Mesodermal cell (in vitro differentiated cells): Measurements from ENCODE around the gene PKN2.
A peak's percentile ranks its signal among the peaks of the same experiment; 100 is the strongest.

Source experiments
- H3K27ac ChIP-seq: 2 replicates; pipeline ENCODE4 v1.7.0; 2013; ENCODE audit warnings: mild to moderate bottlenecking, low read depth, low read length, moderate library complexity; ENCODE audit not compliant: severe bottlenecking
- H3K36me3 ChIP-seq: 2 replicates; pipeline ENCODE4 v1.7.1; 2013; ENCODE audit warnings: mild to moderate bottlenecking, low read length, moderate library complexity; ENCODE audit not compliant: control insufficient read depth, insufficient read depth
- H3K4me1 ChIP-seq: one replicate; pipeline ENCODE4 v1.7.1; 2013; ENCODE audit warnings: mild to moderate bottlenecking, low read length; ENCODE audit not compliant: insufficient read depth, control insufficient read depth, poor library complexity, severe bottlenecking
- H3K4me3 ChIP-seq: 2 replicates; pipeline ENCODE4 v1.7.0; 2013; ENCODE audit warnings: low read length, control low read depth, mild to moderate bottlenecking; ENCODE audit not compliant: insufficient read depth, poor library complexity, severe bottlenecking; ENCODE audit errors: extremely low read depth
- H3K9me3 ChIP-seq: 2 replicates; pipeline ENCODE4 v1.7.1; 2013; ENCODE audit warnings: mild to moderate bottlenecking, low read length, moderate library complexity; ENCODE audit not compliant: control insufficient read depth
- WGBS, 2 experiments: methylation state at CpG; one replicate each; pipeline ENCODE4 v1.1.5; 2013; ENCODE audit warnings: missing lambda C conversion rate in 2 of 2; ENCODE audit not compliant: insufficient coverage in 2 of 2; 5-methylcytosine and 5-hydroxymethylcytosine counted together

PKN2 gene

GRCh38 chr1:88680471-88680870 is 3.6 kb upstream of the PKN2 start:
- Histone ChIP-seq H3K4me1 (no peaks in the 10 kb centered on the region), H3K36me3 (no peaks in the 10 kb centered on the region), H3K9me3 (no peaks in the 10 kb centered on the region), H3K4me3 (no peak overlapping the region), H3K27ac (no peak overlapping the region)
- WGBS, 2 experiments = 100% methylated on average over 1 of the region's 3 CpGs; no CpG with 5 or more reads in 1 of the 2 experiments

GRCh38 chr1:88680911-88681622 is 3.0 kb upstream of the PKN2 start:
- no CpG with 5 or more reads among the region's 3 CpGs for WGBS, 2 experiments
- no peak overlapping the region for H3K4me3 ChIP-seq
- H3K27ac ChIP-seq = no peak overlapping the region
- no peaks in the 10 kb centered on the region for H3K4me1 ChIP-seq
- H3K36me3 ChIP-seq = no peaks in the 10 kb centered on the region
- no peaks in the 10 kb centered on the region for H3K9me3 ChIP-seq

- Histone ChIP-seq H3K27ac (peak overlapping the region; percentile 93), H3K4me3 (peak overlapping the region; percentile 99), H3K4me1 (no peaks in the 10 kb centered on the region), H3K36me3 (peaks cover 4% of the 10 kb centered on the region), H3K9me3 (no peaks in the 10 kb centered on the region)
- WGBS, 2 experiments = 0% methylated on average over 35 to 50 of the region's 58 CpGs
Measured at GRCh38 chr1:88684482-88685258, 597 bp downstream of the PKN2 start.

- 0% methylated on average over 5 of the region's 7 CpGs; no CpG with 5 or more reads in 1 of the 2 experiments for WGBS, 2 experiments
- Histone ChIP-seq H3K36me3 (peaks cover 4% of the 10 kb centered on the region), H3K4me1 (no peaks in the 10 kb centered on the region), H3K27ac (peak overlapping the region; percentile 93), H3K9me3 (no peaks in the 10 kb centered on the region), H3K4me3 (peak overlapping the region; percentile 99)
Measured at GRCh38 chr1:88685259-88685620, 1.2 kb downstream of the PKN2 start.

GRCh38 chr1:88691540-88691939 is 7.5 kb downstream of the PKN2 start:
- 88 to 100% methylated on average over 1 to 2 of the region's 3 CpGs for whole genome bisulfite sequencing, 2 experiments
- Histone ChIP-seq H3K27ac (no peak overlapping the region), H3K9me3 (no peaks in the 10 kb centered on the region), H3K4me1 (peaks cover 8% of the 10 kb centered on the region), H3K36me3 (peaks cover 25% of the 10 kb centered on the region), H3K4me3 (no peak overlapping the region)

GRCh38 chr1:88695781-88696180 is 11.7 kb downstream of the PKN2 start:
- H3K27ac ChIP-seq = no peak overlapping the region
- H3K4me1 ChIP-seq = peaks cover 13% of the 10 kb centered on the region
- no peaks in the 10 kb centered on the region for H3K9me3 ChIP-seq
- WGBS, 2 experiments = no CpG with 5 or more reads among the region's 3 CpGs
- no peak overlapping the region for H3K4me3 ChIP-seq
- peaks cover 27% of the 10 kb centered on the region for H3K36me3 ChIP-seq

- H3K4me3 ChIP-seq = no peak overlapping the region
- H3K4me1 ChIP-seq = peaks cover 13% of the 10 kb centered on the region
- no peak overlapping the region for H3K27ac ChIP-seq
- no peaks in the 10 kb centered on the region for H3K9me3 ChIP-seq
- peaks cover 18% of the 10 kb centered on the region for H3K36me3 ChIP-seq
Measured at GRCh38 chr1:88697503-88697902, 13.4 kb downstream of the PKN2 start.

- H3K27ac ChIP-seq = peak overlapping the region; percentile 55
- H3K9me3 ChIP-seq = no peaks in the 10 kb centered on the region
- peaks cover 13% of the 10 kb centered on the region for H3K4me1 ChIP-seq
- 83% methylated on average over 1 of the region's 2 CpGs; no CpG with 5 or more reads in 1 of the 2 experiments for WGBS, 2 experiments
- H3K36me3 ChIP-seq = peaks cover 18% of the 10 kb centered on the region
- no peak overlapping the region for H3K4me3 ChIP-seq
Measured at GRCh38 chr1:88698140-88698539, 14.1 kb downstream of the PKN2 start.

GRCh38 chr1:88698764-88699163 is 14.7 kb downstream of the PKN2 start:
- H3K27ac ChIP-seq = no peak overlapping the region
- no peak overlapping the region for H3K4me3 ChIP-seq
- peaks cover 13% of the 10 kb centered on the region for H3K4me1 ChIP-seq
- no CpG with 5 or more reads among the region's 2 CpGs for WGBS, 2 experiments
- H3K36me3 ChIP-seq = peaks cover 13% of the 10 kb centered on the region
- H3K9me3 ChIP-seq = no peaks in the 10 kb centered on the region

- H3K9me3 ChIP-seq = no peaks in the 10 kb centered on the region
- H3K36me3 ChIP-seq = peaks cover 6% of the 10 kb centered on the region
- WGBS, 2 experiments = 100% methylated on average over 2 to 3 of the region's 5 CpGs
- H3K27ac ChIP-seq = no peak overlapping the region
- H3K4me3 ChIP-seq = no peak overlapping the region
- peaks cover 10% of the 10 kb centered on the region for H3K4me1 ChIP-seq
Measured at GRCh38 chr1:88700425-88701013, 16.4 kb downstream of the PKN2 start.

GRCh38 chr1:88701275-88701674 is 17.2 kb downstream of the PKN2 start:
- H3K4me1 ChIP-seq = peaks cover 5% of the 10 kb centered on the region
- no peaks in the 10 kb centered on the region for H3K9me3 ChIP-seq
- no CpG with 5 or more reads among the region's 2 CpGs for WGBS, 2 experiments
- peaks cover 6% of the 10 kb centered on the region for H3K36me3 ChIP-seq
- H3K4me3 ChIP-seq = no peak overlapping the region
- H3K27ac ChIP-seq = no peak overlapping the region
